Mesenchymal stem cell (in vitro differentiated cells and primary cell): ENCODE results near the gene SLC23A2.

ENCODE experiments used
- DNase-seq: peaks from one replicate; pipeline ENCODE4 v3.0.0-alpha.2; 2013
- H2AFZ ChIP-seq: one replicate; pipeline ENCODE4 v1.6.1; 2013; ENCODE audit warnings: low read depth, mild to moderate bottlenecking, control low read depth, inconsistent platforms, low read length, moderate library complexity
- H2AK5ac ChIP-seq: 2 replicates; pipeline ENCODE4 v1.6.1; 2013; ENCODE audit warnings: low read length, moderate library complexity, mild to moderate bottlenecking, inconsistent platforms; ENCODE audit not compliant: severe bottlenecking
- H2BK120ac ChIP-seq: one replicate; pipeline ENCODE4 v1.6.1; 2013; ENCODE audit warnings: low read depth, mild to moderate bottlenecking, inconsistent platforms, low read length, moderate library complexity
- H2BK12ac ChIP-seq, 2 experiments: one replicate each; pipeline ENCODE4 v1.6.1; 2013; ENCODE audit warnings: inconsistent platforms in 2 of 2, low read length in 2 of 2, mild to moderate bottlenecking in 2 of 2, moderate library complexity in 2 of 2, control low read depth in 1 of 2
- H2BK15ac ChIP-seq: one replicate; pipeline ENCODE4 v1.6.1; 2013; ENCODE audit warnings: mild to moderate bottlenecking, low read depth, inconsistent platforms; ENCODE audit not compliant: poor library complexity, severe bottlenecking
- H2BK5ac ChIP-seq: 2 replicates; pipeline ENCODE4 v1.6.1; 2013; ENCODE audit warnings: low read depth, mild to moderate bottlenecking, low read length, control low read depth, inconsistent platforms; ENCODE audit not compliant: poor library complexity, severe bottlenecking
- H3K14ac ChIP-seq, 2 experiments: one replicate each; pipeline ENCODE4 v1.6.1; 2013; ENCODE audit warnings: inconsistent platforms in 2 of 2, low read length in 2 of 2, control low read depth in 1 of 2, mild to moderate bottlenecking in 1 of 2, moderate library complexity in 1 of 2
- H3K18ac ChIP-seq, 2 experiments: one replicate each; pipeline ENCODE4 v1.6.1; 2013; ENCODE audit warnings: inconsistent platforms in 2 of 2, low read length in 2 of 2, control low read depth in 1 of 2, low read depth in 1 of 2, mild to moderate bottlenecking in 1 of 2
- H3K23ac ChIP-seq, 2 experiments: one replicate each; pipeline ENCODE4 v1.6.1; 2013; ENCODE audit warnings: inconsistent platforms in 2 of 2, low read length in 2 of 2, mild to moderate bottlenecking in 2 of 2, moderate library complexity in 2 of 2, control low read depth in 1 of 2
- H3K27ac ChIP-seq: 2 replicates; pipeline ENCODE4 v1.5.1; 2013; ENCODE audit warnings: mild to moderate bottlenecking, moderate library complexity, low read length, control low read depth, inconsistent platforms; ENCODE audit not compliant: poor library complexity, severe bottlenecking
- H3K27me3 ChIP-seq, 2 experiments: 2 replicates each; pipeline versions ENCODE4 v1.6.1 to v1.7.0; 2013; ENCODE audit warnings: low read length in 2 of 2, mild to moderate bottlenecking in 2 of 2, moderate library complexity in 2 of 2, control low read depth in 1 of 2, inconsistent platforms in 1 of 2; ENCODE audit not compliant: control insufficient read depth in 1 of 2, insufficient read depth in 1 of 2
- H3K36me3 ChIP-seq, 2 experiments: 2 replicates each; pipeline versions ENCODE4 v1.6.1 to v1.7.0; 2013; ENCODE audit warnings: low read length in 2 of 2, control low read depth in 1 of 2, inconsistent platforms in 1 of 2, low read depth in 1 of 2, mild to moderate bottlenecking in 1 of 2; ENCODE audit not compliant: insufficient read depth in 2 of 2, control insufficient read depth in 1 of 2
- H3K4ac ChIP-seq, 2 experiments: one replicate each; pipeline ENCODE4 v1.6.1; 2013; ENCODE audit warnings: inconsistent platforms in 2 of 2, low read length in 2 of 2, mild to moderate bottlenecking in 2 of 2, moderate library complexity in 2 of 2, control low read depth in 1 of 2, low read depth in 1 of 2
- H3K4me1 ChIP-seq: 2 replicates; pipeline ENCODE4 v1.6.1; 2013; ENCODE audit warnings: low read depth, low read length, control low read depth; ENCODE audit not compliant: control insufficient read depth, insufficient read depth
- H3K4me2 ChIP-seq: 2 replicates; pipeline ENCODE4 v1.6.1; 2013; ENCODE audit warnings: low read length, mild to moderate bottlenecking, inconsistent platforms; ENCODE audit not compliant: poor library complexity, severe bottlenecking
- H3K4me3 ChIP-seq, 2 experiments: 2 replicates each; pipeline versions ENCODE4 v1.5.1 to v1.7.0; 2013; ENCODE audit warnings: low read length in 2 of 2, mild to moderate bottlenecking in 2 of 2, control low read depth in 1 of 2, low read depth in 1 of 2; ENCODE audit not compliant: insufficient read depth in 1 of 2
- H3K79me1 ChIP-seq: replicated peaks from 2 replicates; pipeline ENCODE4 v1.6.1; 2013; ENCODE audit warnings: mild to moderate bottlenecking, control low read depth, low read length, inconsistent platforms; ENCODE audit not compliant: poor library complexity, severe bottlenecking
- H3K9ac ChIP-seq: 2 replicates; pipeline ENCODE4 v1.7.0; 2013; ENCODE audit warnings: mild to moderate bottlenecking, low read length, moderate library complexity
- H3K9me3 ChIP-seq: 2 replicates; pipeline ENCODE4 v1.7.0; 2013; ENCODE audit warnings: mild to moderate bottlenecking, low read length; ENCODE audit not compliant: control insufficient read depth
- H4K8ac ChIP-seq: one replicate; pipeline ENCODE4 v1.6.1; 2013; ENCODE audit warnings: inconsistent platforms, mild to moderate bottlenecking, low read length, moderate library complexity
- H4K91ac ChIP-seq: one replicate; pipeline ENCODE4 v1.6.1; 2013; ENCODE audit warnings: mild to moderate bottlenecking, low read length, inconsistent platforms
- WGBS: methylation state at CpG from one replicate; pipeline ENCODE4 v1.1.7; 2013; ENCODE audit warnings: mixed read lengths; 5-methylcytosine and 5-hydroxymethylcytosine counted together

SLC23A2 gene

DNA sequence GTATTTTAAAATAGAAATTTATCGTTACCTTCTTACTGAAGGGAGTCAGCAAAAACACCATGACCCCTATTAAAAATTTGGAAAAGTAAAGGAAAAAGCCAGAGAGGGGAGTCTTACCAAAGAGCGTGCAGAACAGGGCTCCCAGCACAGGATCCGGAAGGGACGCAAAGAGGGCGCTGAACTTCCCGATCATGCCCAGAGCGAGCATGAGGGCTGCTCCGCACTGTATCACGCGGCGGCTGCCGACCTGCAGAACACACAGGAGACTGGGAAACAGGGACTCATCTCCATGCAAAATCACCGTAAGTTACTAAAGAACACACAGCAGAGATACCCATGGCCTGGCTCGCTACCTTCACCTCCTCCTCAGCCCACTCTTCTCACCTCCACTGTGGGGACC lies 138.6 kb downstream of the SLC23A2 start:
- Histone ChIP-seq H3K9me3 (no peaks in the 10 kb centered on the region), H3K27ac (no peak overlapping the region), H3K4me3 (no peak overlapping the region), H2BK5ac (no peak overlapping the region), H3K27me3 (no peaks in the 10 kb centered on the region), H2BK12ac (no peak overlapping the region), H3K23ac (no peak overlapping the region), H2BK120ac (no peak overlapping the region), H3K4me2 (no peak overlapping the region), H3K4me1 (no peaks in the 10 kb centered on the region), H2BK15ac (no peak overlapping the region), H3K14ac (no peak overlapping the region), H3K9ac (no peak overlapping the region), H2AFZ (no peak overlapping the region), H3K79me1 (no peaks in the 10 kb centered on the region), H3K4ac (no peak overlapping the region), H4K8ac (no peak overlapping the region), H4K91ac (no peak overlapping the region), H3K36me3 (peaks cover 39 to 93% of the 10 kb centered on the region in 2 experiments), H2AK5ac (no peak overlapping the region), H3K18ac (no peak overlapping the region)
- 95% methylated on average over 14 of the region's 14 CpGs for WGBS
- no peak for DNase-seq

DNA sequence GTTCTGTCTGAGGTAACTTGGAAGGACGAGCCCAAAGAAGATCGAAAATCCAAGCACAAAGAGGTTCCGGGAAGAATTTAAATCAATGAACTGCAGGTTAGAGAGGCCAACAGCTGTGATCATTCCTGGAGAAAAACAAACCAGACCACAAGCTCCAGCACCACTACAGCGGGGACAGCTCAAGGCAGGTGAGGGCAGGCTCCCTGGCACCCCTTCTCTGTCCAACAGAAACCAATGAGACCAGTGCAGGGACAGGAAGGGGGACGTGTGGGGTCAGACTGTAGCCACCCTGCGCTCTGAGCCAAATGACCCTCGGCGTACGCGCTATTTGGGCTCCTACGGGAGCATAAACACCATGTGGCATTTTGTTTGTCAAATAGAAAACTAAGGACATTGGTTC lies 139.3 kb downstream of the SLC23A2 start:
- Histone ChIP-seq H3K9ac (no peak overlapping the region), H3K27me3 (no peaks in the 10 kb centered on the region), H2AK5ac (no peak overlapping the region), H2BK15ac (no peak overlapping the region), H3K4ac (no peak overlapping the region), H2AFZ (no peak overlapping the region), H3K79me1 (no peaks in the 10 kb centered on the region), H3K4me2 (no peak overlapping the region), H4K8ac (no peak overlapping the region), H3K4me3 (no peak overlapping the region), H4K91ac (no peak overlapping the region), H2BK12ac (no peak overlapping the region), H3K36me3 (peaks cover 43 to 93% of the 10 kb centered on the region in 2 experiments), H3K27ac (no peak overlapping the region), H2BK5ac (no peak overlapping the region), H3K9me3 (no peaks in the 10 kb centered on the region), H3K14ac (no peak overlapping the region), H3K23ac (no peak overlapping the region), H2BK120ac (no peak overlapping the region), H3K18ac (no peak overlapping the region), H3K4me1 (no peaks in the 10 kb centered on the region)
- no peak for DNase-seq
- WGBS, result 63% methylated on average over 4 of the region's 11 CpGs

DNA sequence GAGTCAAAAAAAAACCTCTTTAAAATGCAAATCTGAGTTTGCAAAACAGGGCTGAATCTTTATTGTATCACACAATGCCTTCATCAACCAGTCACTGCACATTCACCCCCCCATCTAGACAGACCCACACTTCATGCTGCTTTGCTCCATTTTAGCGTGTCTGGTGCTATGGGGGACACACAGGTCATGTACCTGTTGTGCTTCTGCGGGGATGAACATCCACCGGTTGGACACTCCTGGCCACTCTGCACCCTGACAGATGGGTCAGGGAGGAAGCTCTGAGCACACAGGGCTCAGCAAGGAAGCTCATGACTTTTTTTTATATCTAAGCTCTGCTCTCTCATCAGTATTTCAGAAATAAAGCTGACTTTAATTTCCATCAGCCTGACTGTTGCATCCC lies 143.3 kb downstream of the SLC23A2 start:
- H3K36me3 ChIP-seq, result peaks cover 61 to 99% of the 10 kb centered on the region in 2 experiments
- no peak overlapping the region for H3K9ac ChIP-seq

DNA sequence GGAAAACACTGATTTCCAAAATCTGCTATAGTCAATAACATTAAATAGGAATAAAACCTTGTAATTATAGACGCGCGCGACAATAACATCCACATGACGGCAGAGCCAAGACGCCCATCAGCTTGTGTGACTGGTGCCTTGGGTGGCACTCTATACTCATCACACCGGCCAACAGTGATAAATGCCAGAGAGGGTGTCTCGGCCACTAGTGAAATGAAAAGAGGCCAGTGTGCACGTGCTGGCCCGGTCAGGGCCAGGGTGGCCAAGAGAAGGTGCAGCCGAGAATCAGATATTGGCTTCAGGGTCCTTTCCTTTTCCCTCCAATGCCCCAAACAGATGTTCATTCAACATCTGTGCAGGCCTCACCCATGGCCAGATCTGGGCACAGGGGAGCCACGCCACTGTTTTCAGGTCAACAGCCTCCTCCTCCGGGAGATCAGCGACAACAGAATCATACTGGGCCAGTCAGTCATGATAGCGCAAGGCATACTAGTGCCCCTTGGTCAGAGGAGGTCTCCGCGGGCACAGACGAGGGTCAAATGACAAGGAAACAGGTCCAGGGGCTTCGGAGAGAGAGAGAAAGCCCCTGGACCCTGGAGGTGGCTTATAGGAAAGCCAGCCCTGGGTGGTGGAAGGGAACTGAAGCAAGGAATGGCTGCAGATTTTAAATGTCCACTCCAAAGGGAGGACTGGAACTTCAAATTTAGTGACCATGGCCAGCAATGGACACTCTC lies 145.1 kb downstream of the SLC23A2 start:
- no peak overlapping the region for H2BK12ac ChIP-seq
- H3K4ac ChIP-seq, result no peak overlapping the region
- no peaks in the 10 kb centered on the region for H3K9me3 ChIP-seq
- no peaks in the 10 kb centered on the region for H3K4me1 ChIP-seq
- H4K8ac ChIP-seq, result no peak overlapping the region
- H3K27me3 ChIP-seq, result no peaks in the 10 kb centered on the region
- H3K79me1 ChIP-seq, result no peaks in the 10 kb centered on the region
- no peak overlapping the region for H3K4me3 ChIP-seq
- no peak overlapping the region for H2BK5ac ChIP-seq
- peaks cover 55 to 86% of the 10 kb centered on the region in 2 experiments for H3K36me3 ChIP-seq
- H3K18ac ChIP-seq, result no peak overlapping the region
- no peak overlapping the region for H2AK5ac ChIP-seq
- H3K9ac ChIP-seq, result no peak overlapping the region
- H3K23ac ChIP-seq, result no peak overlapping the region
- no peak overlapping the region for H2BK15ac ChIP-seq
- no peak overlapping the region for H2BK120ac ChIP-seq
- no peak overlapping the region for H2AFZ ChIP-seq
- no peak overlapping the region for H4K91ac ChIP-seq
- H3K27ac ChIP-seq, result no peak overlapping the region
- no peak overlapping the region for H3K14ac ChIP-seq
- WGBS, result 96% methylated on average over 19 of the region's 19 CpGs
- no peak for DNase-seq
- H3K4me2 ChIP-seq, result no peak overlapping the region

More for the DNA sequence above, 143.3 kb downstream of the SLC23A2 start:
- Histone ChIP-seq H3K4me1 (no peaks in the 10 kb centered on the region), H4K91ac (no peak overlapping the region), H2AK5ac (no peak overlapping the region), H3K9me3 (no peaks in the 10 kb centered on the region), H3K18ac (no peak overlapping the region), H3K27me3 (no peaks in the 10 kb centered on the region), H3K23ac (no peak overlapping the region), H2AFZ (no peak overlapping the region), H2BK120ac (no peak overlapping the region), H4K8ac (no peak overlapping the region), H3K27ac (no peak overlapping the region), H3K79me1 (no peaks in the 10 kb centered on the region), H2BK12ac (no peak overlapping the region), H2BK5ac (no peak overlapping the region), H3K14ac (no peak overlapping the region), H3K4me3 (no peak overlapping the region), H2BK15ac (no peak overlapping the region), H3K4me2 (no peak overlapping the region), H3K4ac (no peak overlapping the region)
- WGBS, result 93% methylated on average over 3 of the region's 3 CpGs
- DNase-seq, result no peak
